NCI-H524 treated with DMSO at 0.1 percent for 48 hours (cell line): ENCODE measurements around the gene NFIB.

Experiments used
- DNase-seq: peaks from one replicate; lab custom pipeline; 2025; lab: John Stamatoyannopoulos, UW

The NFIB gene

DNA sequence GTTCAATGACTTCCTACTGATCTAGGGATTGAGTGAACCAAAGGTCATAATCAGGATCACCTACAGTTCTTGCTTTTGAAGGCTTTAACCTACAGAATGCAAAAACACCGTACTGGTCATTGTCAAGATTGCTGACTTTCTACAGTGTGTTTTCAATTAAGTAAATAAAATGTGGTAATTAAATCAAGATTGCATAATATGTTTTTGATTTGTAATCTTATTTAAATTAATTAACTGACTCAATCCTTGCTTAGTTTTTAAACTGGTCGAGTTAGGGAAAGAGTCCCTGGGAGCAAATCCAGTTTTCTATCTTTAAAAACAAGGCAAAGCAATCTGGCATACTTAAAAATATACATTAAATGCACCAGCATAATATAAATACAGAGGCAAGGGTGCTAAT is 125.9 kb downstream of the NFIB start:
- no peak for DNase-seq

DNA sequence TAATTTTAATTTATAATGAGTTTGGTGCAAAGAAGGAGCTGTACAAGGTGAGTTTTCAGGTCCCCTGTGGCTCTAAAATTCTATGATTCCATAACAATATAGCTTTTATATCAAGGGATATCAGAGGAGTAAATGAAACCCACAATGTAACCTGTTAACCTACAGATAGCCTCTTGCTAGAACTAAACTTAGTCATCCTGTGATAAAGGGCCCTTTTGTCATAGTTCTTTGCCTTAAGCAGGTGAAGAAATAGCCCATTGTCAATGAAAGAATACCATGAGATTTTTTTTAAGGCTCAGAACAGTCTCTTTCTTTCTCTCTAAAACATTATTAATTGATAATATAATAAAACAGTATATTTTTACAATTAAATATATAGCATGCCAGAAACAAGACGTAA is 127.8 kb downstream of the NFIB start:
- no peak for DNase-seq

DNA sequence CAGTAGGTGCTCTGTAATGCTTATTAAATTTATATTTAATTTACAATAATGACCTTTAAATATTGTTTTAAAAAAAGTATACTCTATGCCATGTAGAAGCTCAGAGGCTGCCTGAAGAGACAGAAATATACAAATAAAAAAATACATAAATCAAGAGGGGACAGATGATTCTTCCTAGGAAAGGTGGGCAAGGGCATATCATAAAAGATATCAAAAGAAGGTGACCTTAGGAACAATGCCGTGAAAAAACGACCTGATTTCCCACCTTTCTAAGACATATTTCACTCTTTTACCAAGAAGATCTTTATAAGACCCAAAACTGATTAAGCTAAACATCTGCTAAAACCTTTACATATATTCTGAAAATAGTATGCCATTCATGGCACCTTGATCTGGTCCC is 128.9 kb downstream of the NFIB start:
- no peak for DNase-seq

DNA sequence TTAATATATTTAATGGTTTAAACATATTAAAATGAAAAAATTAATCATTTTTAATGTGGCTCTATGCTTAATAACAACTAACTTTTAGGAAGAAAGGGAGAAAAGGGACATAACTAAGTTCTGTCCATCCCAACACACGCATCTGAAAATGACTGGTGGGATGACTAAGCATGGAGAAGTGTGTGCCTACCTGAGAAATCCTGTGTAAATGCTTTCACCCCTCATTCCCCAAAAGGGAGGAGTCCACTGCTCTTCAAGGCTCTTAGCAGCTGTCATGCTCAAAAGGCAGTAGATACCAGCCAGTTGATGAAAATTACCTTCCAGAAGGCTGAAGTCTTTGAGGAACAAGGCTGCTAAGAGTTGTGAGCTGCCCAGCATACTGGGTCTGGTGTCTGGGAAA is 130.9 kb downstream of the NFIB start:
- no peak for DNase-seq

DNA sequence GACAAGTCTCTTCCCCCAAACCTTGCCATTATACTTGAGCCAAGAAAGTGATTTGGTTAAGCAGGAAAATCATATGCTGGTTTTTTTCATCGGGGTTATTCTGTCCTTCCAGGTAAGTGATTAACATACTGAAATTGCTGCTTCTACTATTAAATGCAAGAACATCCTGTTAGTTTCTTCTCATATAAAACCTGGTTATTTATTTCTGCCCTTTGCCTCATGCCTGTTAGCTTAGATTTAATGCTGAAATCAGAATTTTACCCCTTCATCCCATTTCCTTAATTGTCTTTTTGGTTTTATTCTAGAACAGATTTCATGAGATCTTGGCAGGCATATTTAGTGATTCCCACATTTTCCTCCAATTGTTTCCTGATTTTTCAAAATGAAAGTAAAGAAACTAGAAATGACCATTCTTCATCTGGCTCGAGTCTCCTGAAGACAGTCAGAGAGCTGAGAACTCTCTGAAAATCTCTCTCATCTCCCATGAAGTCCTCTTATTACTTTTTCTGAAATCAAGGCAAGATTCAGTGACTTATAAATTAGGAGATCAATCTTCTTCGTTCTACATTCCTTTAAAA is 132.9 kb downstream of the NFIB start:
- DNase-seq: no peak

DNA sequence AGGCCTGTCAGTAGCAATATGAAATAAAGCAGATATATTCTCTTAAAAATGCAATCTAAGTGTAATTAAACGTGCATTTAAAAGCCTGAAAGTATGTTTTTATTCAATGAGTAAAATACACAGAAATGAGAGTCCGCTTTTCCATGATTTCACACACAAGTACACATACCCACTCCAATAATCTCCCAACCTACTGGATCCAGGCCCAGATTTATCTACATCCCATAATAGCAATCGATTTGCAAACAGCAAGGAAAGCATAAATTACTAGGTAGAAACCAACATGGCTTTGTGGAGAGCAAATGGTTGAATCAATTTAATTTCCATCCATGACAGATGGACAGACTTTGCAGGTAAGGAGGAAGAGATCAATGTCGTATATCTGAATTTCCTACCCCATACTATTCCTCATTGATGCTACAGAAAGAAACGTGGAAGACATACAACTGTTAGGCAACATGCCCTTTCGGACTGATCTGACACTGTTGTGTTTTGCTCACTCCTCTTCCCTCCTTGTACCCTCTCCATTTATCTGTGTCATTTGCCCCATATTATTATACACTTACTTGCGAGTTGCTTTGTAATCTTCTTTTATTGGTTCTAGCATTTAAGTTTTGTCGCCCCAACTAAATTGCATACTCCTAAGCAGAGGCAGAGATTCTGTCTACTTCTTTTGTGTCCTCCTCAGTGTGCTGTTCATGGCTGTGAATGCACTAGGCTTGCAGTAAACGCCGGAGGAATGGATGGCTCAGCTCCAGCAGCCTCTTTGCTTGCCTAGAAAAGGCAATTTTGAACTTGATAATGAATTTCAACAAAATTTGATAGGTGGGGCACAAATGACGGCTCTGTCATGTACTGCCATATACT is 133.6 kb downstream of the NFIB start:
- no peak for DNase-seq

DNA sequence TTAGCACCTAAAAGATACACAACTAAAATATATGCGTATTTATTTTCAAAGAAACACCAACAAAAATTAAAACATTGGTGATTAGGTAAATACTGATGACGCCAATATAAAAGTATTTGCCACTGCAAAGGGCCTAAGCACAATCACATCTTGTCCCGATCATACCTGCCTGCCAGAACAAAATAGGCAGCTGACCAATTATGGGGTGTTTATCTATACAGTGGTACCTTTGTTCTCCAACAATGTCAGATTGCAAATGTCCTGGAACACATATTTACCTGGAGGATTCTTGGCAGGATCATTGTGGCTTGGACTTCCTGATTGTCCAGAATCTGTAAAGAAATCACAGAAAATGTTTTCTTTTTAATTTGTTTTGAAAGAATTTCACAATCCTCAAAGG is 134.5 kb downstream of the NFIB start:
- DNase-seq: no peak

DNA sequence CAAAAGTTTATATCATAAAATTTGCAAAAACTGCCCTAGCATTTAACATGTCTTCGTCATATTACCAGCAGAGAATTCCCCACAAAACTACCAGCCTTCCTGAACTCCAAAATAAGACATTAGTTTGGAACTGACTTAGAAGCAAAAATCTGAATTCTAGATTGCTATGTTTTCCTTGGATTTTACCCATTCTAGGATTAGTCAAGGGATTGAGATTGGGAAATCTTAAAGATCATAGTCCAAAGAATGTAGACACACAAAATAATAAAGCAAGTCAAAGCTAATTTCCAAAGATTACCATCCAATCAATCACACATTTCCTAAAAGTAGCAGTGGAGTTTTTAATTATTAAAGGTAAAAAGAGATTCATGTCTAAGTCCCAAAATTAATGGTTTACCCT is 138.2 kb downstream of the NFIB start:
- no peak for DNase-seq

DNA sequence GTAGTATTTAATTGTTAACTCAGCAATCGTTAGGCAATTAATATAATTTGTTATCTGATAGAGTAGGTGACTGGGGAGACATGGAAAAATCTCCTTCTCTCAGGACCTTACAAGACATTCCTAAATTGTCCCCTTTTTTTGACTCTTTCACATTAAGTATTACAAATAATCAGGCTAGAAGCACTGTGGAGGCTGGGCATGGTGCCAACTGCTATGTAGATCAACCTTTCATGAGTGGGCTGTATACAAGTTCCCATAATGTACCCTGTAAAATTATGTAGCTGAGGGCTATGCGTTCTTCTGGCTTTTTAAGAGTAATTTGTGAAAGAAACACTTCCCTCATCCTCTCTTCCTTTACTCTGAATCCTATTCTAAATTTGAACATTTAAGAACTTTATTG is 140.2 kb downstream of the NFIB start:
- no peak for DNase-seq

DNA sequence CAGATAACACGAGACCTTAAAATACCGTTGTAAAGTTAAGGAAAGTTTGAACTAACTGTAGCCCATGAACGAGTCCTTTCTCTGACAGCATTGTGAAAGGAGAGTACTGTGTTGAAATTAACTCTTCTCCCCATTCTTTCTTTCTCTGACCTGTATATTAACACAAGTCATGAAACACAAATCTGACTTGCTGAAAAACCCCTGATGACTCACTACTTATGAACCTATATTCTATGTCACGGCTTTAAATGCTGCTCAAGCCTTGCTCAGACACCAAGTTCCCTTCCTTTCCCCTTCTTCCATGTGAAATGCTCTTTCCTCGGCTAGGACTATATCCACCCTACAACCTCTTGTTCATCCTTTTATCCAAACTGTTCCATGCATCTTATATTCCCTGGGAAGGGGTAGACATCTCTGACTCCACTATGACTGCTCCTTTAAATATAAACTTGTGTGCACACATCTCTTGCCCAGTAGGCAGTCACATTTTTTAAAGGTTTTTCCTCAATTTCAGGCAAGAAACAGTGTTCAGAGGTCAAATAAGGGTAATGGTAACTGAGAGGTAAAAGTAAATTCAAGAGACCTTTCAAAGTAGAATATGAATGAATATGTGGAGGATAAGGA is 142.9 kb downstream of the NFIB start:
- no peak for DNase-seq

DNA sequence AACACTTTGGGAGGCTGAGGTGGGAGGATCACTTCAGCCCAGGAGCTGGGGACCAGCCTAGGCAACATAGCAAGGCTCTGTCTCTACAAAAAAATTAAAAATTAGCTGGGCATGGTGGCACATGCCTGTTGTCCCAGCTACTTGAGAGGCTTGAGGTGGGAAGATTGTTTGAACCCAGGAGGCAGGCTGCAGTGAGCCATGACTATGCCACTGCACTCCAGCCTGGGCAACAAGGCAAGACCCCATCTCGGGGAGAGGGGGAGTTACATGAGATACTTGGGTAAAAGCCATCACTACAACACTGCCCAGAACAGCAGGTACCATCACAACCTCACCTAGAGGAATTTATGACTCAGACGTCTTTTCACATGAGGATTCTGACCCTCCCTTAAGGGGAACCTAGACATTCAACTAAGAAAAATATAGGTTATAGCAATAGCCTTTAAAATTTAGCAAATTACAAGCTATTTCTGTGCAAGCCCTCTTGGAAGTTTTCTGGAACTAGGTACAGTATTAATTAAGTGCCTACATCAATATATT is 143.5 kb downstream of the NFIB start:
- no peak for DNase-seq

DNA sequence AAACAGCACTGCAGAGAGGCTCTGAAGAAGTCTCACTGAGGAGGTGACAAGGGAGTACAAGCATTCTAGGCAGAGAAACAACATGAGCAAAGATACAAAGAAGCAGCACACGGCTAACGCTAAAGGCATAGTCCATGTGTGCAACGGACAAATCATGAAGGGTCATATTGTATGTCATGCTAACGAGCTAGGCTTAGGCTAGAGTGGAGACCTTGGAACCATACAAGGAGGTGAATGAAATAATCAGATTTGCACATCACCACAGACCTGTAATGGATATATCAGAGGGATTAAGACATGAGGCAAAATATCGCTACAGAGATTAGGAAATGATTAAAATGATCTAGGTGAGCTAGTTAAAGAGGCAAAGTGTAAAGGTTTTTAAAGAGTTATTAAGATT is 145.6 kb downstream of the NFIB start:
- DNase-seq: no peak

DNA sequence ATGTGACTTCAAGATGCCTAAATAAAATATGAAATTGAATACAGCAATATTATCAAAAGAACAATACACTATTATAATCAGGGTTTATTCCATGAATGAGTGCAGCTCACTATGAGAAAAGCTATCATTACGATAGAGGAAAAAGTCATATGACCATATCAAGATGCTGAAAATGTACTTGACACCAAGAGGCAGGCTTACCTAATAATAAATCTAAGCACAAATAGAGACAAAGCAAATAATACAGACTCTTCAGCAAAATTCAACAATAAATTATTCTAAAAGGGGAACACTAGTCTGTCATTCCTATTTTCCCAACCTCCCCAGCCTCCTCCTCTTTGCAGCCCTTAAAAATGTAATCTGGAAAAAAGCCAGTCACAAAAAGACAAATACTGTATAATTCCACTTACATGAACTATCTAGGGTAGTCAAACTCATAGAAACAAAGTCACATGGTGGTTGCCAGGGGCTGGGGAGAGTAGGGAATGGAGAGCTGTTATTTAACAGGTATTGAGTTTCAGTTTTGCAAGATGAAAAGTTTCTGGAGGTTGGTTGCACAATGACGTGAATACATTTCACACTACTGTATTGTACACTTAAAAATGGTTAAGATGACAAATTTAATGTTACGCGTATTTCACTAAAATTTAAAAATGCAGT is 148.4 kb downstream of the NFIB start:
- DNase-seq: no peak

DNA sequence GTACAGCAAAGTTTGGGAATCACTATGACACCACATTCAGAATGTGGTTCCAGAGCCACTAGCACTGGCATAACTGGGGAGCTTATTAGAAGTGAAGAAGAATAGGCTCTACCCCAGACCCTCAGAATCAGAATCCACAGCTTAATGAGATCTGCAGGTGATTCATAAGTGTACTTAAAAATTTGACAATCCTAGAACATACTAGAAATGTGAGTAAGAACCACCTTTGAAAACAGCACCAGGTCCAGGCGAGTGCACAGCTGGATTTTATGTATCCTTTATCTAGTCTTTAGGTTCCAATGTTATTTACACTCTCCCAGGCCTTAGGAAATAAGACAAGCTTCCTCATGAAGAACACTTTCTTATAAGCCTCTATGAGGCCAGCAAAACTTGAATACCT is 149.0 kb downstream of the NFIB start:
- no peak for DNase-seq

DNA sequence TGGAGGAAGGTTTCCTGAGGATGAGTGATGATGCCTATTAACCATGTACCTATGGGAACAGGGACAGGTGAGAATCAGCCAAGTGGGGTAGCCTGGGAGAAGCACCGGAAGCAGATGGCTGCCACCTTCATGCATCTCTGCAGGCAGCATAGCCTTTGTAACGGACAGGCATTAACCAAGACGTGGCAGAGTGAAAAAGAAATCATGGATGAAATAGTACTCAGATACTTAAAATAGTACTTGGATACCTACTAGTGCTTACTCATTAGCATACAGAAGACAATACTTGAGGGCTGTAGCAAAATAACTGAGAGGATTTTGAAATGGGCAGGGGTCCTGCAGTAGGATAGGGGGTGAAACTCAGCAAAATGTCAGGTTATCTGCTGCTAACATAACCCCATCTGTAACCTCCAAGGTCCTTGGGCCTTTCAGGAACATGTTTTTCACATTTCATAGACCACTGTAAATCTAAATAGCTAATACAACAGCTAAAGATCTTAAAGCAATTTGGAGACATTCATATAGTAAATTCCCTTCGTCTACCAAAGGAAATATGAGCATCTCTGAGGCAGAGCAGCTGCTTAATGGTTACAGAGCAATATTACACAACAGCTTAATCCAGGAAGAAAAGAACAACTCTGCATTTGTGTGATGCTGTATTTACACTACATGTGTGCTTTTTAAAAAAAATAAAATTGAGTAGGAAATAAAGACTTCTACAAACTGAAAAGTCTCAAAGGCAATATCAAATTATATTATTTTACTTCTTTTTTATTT is 154.3 kb downstream of the NFIB start:
- DNase-seq: no peak

DNA sequence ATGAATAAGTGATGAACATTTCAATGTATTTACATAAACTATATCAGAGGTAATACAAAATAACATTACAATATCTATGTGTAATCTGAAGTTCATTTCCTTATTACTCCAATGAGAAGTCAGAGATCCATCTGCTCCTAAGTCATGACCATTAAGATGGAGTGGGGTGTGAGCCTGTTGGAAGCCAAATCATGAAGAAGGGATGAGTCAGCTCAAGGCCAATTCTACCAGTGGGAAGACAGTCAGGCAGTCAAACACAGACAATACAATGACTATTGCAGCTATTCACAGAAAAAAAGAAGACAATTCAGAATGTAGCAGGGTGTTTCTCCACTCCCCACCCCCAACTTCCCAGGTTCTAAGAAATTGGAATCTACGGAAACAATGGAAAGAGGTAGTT is 155.0 kb downstream of the NFIB start:
- DNase-seq: no peak

DNA sequence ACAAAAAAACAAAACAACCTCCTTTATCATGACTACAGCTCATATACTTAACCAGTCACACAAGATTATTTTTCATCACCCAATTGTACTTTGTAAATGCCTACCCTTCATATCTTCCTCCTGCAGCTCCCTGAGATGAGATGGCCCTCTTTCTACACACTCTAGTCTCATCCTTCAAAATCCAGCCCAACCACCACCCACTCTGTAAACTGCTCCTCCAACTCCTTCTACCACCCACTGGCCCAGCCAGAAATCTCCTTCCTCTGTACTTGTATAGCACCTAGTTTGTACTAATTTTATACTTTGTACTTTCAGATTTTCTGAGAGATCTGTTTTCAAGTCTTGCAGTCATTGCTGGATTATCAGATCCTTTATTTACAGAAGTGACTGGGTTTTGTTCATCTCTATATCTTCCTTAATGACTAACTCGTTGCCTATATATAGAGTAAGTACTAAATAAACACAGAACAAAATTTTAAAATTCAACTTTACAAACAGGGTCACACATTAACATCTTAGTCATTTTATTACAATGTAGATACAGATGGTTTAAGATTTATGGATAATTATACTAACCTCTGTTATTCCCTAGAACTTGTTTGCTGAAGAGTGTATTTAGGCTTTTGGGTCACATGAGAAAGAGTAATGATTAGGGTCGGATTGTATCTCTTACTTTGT is 155.7 kb downstream of the NFIB start:
- no peak for DNase-seq

DNA sequence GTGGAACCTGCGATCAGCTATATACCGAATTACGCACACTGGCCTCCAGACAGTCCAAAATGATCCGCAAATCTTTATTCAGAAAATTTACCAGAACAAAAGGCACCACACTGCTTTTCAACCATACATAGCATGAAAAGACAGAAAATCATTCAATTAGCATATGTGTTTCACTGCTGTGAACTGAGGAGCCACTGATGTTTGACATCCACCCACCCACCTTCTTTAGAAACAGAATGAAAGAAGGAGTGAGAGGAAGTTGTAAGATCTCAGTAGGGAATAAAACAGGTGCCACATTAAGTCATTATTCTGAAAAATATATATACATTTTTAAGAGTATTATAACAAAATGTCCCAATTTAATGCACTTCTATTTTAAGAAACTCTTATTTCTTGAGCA is 156.8 kb downstream of the NFIB start:
- no peak for DNase-seq

DNA sequence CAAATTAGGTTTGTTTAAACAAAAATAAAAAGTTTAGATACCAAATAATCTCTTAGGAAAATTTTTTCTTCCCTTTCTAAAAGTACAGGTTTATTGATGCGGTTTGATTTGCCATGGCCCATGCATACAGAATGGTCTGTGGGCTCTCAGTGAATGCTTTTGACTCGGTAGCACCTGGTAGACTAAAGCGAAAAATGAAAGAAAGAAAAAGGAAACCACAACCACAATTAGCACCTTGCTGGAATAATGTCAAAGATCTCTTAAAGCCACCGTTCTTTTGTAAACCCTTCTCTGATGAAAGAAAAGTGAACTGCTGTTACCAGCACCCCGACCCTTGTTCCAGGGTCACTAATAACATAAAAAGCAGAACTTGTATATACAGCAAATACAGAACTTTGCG is 157.9 kb downstream of the NFIB start:
- no peak for DNase-seq

DNA sequence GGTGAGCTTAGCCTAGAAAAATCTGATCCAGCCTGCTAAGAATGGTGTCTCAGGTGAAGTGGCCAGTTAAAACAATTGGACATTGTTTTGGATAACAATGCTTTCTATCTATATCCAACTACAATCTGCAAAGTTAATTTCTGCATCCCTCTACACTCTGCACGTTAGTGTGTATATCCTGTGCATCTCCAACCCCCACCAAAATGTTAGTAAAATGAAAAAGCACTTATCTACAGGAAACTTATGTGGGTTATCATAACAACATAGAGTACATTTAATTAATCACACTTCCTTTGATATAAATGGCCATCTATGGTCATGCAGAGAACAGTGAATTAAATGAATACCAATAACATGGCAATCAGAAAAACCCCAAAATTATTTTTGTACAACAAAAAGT is 158.7 kb downstream of the NFIB start:
- DNase-seq: no peak

DNA sequence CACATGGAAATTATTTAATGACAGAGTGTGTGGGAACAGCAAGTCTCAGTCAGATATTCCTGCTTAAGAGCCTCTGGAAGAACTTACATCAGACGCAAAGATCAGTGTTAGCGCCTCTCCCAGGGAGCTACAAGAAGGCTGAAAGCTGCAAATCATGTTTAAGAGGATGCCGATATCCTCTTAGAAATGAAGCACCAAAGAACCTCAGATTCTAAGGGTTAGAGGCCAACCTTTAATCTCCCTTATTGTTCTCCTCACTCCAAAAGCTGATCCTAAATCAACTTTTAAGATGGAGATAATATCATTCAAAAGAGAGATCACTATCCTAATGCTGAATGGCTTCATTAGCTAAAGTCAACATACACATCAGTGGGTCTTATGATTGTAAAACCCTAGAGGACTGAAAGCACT is 160.6 kb downstream of the NFIB start:
- DNase-seq: no peak
